SU-DHL-6 (cell line): Measurements from ENCODE around the gene TPGS1.

Experiments
- EZH2phosphoT487 ChIP-seq: fragments of 200-600 bp; sonication (generic), shearing (Covaris generic); conservative IDR thresholded peaks from 2 replicates; pipeline ENCODE4 v1.6.1; 2018; ENCODE audit warnings: mild to moderate bottlenecking, antibody characterized with exemption, low read length, moderate library complexity, mixed read lengths
- TF ChIP-seq, protein P1 (sequence below): fragments of 200-600 bp; sonication (generic); IDR thresholded peaks from one replicate; pipeline ENCODE4 v1.5.1; 2017; ENCODE audit warnings: antibody characterized with exemption, mild to moderate bottlenecking, low read length, moderate library complexity; ENCODE audit not compliant: insufficient read depth, poor library complexity, severe bottlenecking

DNA sequence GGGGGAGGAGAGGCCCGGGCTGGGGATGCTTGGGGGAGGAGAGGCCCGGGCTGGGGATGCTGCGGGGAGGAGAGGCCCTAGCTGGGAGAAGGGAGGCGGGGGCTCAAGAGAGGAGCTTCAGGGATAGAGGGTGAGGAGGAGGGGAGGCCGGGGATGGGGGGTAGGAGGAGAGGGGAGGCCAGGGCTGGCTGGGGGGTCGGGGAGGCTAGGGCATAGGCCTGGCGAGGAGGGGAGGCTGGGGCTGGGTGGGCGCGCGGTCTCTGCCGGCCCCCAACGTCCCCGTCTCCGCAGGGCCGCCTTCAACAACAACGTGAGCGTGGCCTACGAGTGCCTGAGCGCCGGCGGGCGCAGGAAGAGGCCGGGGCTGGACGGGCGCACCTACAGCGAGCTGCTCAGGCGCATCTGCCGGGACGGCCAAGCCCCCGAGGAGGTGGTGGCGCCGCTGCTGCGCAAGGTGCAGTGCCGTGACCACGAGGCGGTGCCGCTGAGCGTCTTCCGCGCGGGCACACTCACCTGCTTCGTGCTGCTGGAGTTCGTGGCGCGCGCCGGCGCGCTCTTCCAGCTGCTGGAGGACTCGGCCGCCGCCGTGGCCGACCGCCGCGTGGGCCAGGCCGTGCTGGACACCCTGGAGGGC, 11.4 kb downstream of the TPGS1 start:
- no peak for TF ChIP-seq EZH2phosphoT487
- TF ChIP-seq, protein P1, sequence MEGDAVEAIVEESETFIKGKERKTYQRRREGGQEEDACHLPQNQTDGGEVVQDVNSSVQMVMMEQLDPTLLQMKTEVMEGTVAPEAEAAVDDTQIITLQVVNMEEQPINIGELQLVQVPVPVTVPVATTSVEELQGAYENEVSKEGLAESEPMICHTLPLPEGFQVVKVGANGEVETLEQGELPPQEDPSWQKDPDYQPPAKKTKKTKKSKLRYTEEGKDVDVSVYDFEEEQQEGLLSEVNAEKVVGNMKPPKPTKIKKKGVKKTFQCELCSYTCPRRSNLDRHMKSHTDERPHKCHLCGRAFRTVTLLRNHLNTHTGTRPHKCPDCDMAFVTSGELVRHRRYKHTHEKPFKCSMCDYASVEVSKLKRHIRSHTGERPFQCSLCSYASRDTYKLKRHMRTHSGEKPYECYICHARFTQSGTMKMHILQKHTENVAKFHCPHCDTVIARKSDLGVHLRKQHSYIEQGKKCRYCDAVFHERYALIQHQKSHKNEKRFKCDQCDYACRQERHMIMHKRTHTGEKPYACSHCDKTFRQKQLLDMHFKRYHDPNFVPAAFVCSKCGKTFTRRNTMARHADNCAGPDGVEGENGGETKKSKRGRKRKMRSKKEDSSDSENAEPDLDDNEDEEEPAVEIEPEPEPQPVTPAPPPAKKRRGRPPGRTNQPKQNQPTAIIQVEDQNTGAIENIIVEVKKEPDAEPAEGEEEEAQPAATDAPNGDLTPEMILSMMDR = no peak
